ENCODE results near the gene NFATC3.

Gene NFATC3

DNA sequence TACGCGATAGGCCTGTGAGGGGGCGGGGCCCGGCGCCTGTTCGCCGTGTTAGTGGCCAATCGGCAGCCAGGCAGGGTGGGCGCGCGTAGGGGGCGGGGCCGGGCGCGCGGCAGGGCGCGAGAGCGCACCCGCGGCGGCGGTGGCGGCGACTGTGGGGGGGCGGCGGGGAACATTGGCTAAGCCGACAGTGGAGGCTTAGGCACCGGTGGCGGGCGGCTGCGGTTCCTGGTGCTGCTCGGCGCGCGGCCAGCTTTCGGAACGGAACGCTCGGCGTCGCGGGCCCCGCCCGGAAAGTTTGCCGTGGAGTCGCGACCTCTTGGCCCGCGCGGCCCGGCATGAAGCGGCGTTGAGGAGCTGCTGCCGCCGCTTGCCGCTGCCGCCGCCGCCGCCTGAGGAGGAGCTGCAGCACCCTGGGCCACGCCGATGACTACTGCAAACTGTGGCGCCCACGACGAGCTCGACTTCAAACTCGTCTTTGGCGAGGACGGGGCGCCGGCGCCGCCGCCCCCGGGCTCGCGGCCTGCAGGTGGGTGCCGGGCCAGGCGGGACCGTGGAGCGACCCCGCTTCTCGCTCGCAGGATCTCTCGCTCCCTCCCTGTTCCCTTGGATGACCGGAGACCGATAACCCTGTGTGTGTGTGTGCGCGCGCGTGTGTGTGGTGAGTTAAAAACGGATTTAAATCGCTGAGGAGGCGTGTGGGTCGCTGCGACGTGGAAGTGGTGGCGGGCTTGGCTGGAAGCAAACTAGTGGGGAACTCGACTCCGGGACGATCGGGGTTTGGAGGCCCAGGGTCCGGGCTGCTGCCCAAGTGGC, at the start of gene NFATC3:
Gene NFATC3, plus strand, starts transcription at position 112 of the 813 bp plus-strand sequence. Its CDS starts 312 bp downstream, at position 424.
- H3K4me3 ChIP-seq (ENCODE audit: control insufficient read depth, low read depth, low read length) = peak within 1 kb of the TSS; percentile 89
- DNase-seq (ENCODE audit: low read depth) = peak; percentile 92
- TF ChIP-seq, protein P1, sequence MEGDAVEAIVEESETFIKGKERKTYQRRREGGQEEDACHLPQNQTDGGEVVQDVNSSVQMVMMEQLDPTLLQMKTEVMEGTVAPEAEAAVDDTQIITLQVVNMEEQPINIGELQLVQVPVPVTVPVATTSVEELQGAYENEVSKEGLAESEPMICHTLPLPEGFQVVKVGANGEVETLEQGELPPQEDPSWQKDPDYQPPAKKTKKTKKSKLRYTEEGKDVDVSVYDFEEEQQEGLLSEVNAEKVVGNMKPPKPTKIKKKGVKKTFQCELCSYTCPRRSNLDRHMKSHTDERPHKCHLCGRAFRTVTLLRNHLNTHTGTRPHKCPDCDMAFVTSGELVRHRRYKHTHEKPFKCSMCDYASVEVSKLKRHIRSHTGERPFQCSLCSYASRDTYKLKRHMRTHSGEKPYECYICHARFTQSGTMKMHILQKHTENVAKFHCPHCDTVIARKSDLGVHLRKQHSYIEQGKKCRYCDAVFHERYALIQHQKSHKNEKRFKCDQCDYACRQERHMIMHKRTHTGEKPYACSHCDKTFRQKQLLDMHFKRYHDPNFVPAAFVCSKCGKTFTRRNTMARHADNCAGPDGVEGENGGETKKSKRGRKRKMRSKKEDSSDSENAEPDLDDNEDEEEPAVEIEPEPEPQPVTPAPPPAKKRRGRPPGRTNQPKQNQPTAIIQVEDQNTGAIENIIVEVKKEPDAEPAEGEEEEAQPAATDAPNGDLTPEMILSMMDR (conservative IDR thresholded peaks at IDR 0.05; ENCODE audit: control insufficient read depth, insufficient read depth, low read depth, low read length) = no peak

DNA sequence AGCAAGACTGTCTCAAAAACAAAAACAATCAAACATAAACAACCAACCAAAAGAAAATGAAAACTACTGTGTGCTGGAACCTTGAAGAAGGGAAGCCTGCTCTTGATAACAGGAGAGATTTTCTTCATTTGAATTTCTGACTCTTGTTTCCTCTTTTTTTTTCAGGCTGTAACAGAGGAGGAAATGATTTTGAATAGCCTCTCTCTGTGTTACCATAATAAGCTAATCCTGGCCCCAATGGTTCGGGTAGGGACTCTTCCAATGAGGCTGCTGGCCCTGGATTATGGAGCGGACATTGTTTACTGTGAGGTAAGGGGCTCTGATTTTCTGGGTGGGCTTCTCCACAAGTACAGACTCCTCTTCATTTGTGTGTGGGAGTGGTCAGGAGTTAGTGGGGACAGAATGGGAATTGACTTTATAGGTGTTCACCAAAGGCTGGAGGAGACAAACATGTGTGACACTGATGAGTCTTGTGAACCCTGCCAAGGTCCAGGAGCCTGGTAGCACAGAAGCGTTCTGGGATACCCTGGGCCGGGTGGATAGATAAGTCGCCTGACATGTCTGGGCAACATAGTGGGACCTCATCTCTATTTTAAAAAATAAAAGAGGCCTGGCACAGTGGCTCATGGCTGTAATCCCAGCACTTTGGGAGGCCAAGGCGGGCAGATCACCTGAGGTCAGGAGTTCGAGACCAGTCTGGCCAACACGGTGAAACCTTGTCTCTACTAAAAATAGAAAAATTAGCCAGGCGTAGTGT, 47.2 kb upstream of the NFATC3 start:
- H3K4me3 ChIP-seq (ENCODE audit: control insufficient read depth, low read depth, low read length) = no peak overlapping the region
- DNase-seq (ENCODE audit: low read depth) = no peak
- TF ChIP-seq, protein P1 (conservative IDR thresholded peaks at IDR 0.05; ENCODE audit: control insufficient read depth, insufficient read depth, low read depth, low read length) = no peak

DNA sequence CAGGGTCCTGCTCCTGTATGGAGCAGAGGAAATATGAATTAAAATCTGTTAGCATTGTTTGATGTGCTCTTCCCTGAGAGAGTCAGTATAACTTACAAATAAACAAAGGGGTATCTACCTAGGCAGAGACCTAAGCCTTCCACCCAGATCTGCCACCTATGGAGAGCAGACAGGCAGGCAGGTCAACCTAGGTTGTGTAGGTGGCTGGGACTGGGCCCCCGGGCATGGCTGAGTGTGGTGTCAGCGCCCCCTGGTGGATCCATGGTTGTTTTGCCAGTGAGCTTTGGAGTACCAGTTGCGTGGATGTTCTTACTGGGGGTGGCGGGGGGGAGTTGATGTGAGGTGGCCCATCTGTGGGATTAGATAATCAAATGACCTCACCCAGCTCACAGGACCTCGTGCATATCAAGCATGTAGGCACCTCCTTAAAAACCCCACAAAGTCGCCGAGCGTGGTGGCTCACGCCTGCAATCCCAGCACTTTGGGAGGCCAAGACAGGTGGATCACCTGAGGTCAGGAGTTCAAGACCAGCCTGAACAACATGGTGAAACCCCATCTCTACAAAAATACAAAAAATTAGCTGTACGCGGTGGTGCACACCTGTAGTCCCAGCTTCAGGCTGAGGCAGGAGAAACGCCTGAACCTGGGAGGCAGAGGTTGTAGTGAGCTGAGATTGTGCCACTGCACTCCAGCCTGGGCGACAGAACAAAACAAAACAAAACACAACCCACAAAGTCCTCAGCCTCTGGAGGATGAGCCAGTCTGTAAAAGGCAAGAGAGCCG, 44.5 kb upstream of the NFATC3 start:
- TF ChIP-seq, protein P1 (conservative IDR thresholded peaks at IDR 0.05; ENCODE audit: control insufficient read depth, insufficient read depth, low read depth, low read length) = peak; percentile 84
- DNase-seq (ENCODE audit: low read depth) = peak; percentile 60
- no peak overlapping the region for H3K4me3 ChIP-seq (ENCODE audit: control insufficient read depth, low read depth, low read length)

DNA sequence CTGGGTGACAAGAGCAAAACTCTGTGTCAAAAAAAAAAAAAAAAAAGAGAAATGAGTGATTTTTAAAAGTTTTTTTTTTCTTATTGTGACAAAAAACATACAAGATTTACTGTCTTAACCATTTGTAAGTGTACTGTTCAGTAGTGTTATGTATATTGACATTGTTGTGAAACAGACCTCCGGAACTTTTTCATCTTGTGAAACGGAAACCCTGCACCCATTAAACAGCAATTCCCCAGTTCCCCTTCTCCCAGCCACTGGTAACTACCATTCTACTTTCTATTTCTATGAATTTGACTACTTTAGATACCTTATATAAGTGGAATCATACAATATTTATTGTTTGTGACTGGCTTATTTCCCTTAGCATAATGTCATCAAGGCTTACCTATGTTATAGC, 43.4 kb upstream of the NFATC3 start:
- no peak overlapping the region for H3K4me3 ChIP-seq (ENCODE audit: control insufficient read depth, low read depth, low read length)
- DNase-seq (ENCODE audit: low read depth) = no peak
- TF ChIP-seq, protein P1 (conservative IDR thresholded peaks at IDR 0.05; ENCODE audit: control insufficient read depth, insufficient read depth, low read depth, low read length) = no peak

DNA sequence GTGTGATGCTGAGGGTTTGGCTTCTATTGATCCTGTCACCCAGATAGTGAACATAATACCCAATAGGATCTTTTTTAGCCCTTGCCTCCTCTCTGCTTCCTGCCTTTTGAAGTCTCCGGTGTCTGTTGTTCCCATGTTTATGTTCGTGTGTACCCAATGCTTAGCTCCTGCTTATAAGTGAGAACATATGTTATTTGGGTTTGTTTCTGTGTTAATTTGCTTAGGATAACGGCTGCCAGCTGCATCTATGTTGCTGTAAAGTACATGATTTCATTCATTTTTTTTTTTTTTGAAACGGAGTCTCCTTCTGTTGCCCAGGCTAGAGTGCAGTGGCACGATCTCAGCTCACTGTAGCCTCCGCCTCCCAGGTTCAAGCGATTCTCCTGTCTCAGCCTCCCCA, 39.1 kb upstream of the NFATC3 start:
- no peak for DNase-seq (ENCODE audit: low read depth)
- TF ChIP-seq, protein P1 (conservative IDR thresholded peaks at IDR 0.05; ENCODE audit: control insufficient read depth, insufficient read depth, low read depth, low read length) = no peak
- H3K4me3 ChIP-seq (ENCODE audit: control insufficient read depth, low read depth, low read length) = no peak overlapping the region

DNA sequence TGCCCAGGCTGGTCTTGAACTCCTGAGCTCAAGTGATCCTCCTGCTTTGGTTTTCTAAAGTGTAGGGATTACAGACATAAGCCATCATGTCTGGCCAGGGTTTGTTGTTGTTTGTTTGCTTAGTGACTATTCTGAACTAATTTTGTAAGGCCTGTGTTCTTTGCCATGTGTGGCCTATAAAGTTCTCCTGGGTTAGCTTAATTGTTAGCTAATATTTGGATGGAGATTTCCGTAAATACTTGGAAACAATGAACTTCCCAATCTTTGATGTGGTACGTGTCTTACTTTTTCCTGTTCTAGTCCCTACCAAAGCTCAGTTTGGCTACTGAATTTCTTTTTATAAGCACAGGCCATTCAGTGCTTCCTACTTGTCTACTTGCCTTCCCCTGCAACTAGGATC, 37.2 kb upstream of the NFATC3 start:
- DNase-seq (ENCODE audit: low read depth) = no peak
- no peak overlapping the region for H3K4me3 ChIP-seq (ENCODE audit: control insufficient read depth, low read depth, low read length)
- TF ChIP-seq, protein P1 (conservative IDR thresholded peaks at IDR 0.05; ENCODE audit: control insufficient read depth, insufficient read depth, low read depth, low read length) = no peak

Data from fibroblast of mammary gland (primary cell).